ENCODE results near the gene ZRANB1.
"Not testable (repeated sequence)": the region's sequence is repeated elsewhere in the genome, so short reads cannot be mapped to it uniquely, and the experiment has no call there.

Gene ZRANB1

GRCh38 chr10:124967255-124967654 lies 25.3 kb downstream of the ZRANB1 start:
- DNase-seq, result no peak

- no peak for DNase-seq
Observed at GRCh38 chr10:124971276-124971675, 29.4 kb downstream of the ZRANB1 start.

GRCh38 chr10:124972637-124973036 lies 30.7 kb downstream of the ZRANB1 start:
- no peak for DNase-seq

- DNase-seq, result no peak
Observed at GRCh38 chr10:124974131-124974530, 32.2 kb downstream of the ZRANB1 start.

- DNase-seq, result no peak
Observed at GRCh38 chr10:124975977-124976514, 34.1 kb downstream of the ZRANB1 start.

GRCh38 chr10:124977161-124977560 lies 35.2 kb downstream of the ZRANB1 start:
- no peak for DNase-seq

- no peak for DNase-seq
Observed at GRCh38 chr10:124977648-124978375, 35.9 kb downstream of the ZRANB1 start.

- DNase-seq, result no peak
Observed at GRCh38 chr10:124978376-124978725, 36.4 kb downstream of the ZRANB1 start.

GRCh38 chr10:124983321-124983720 lies 41.4 kb downstream of the ZRANB1 start:
- DNase-seq, result no peak

GRCh38 chr10:124984376-124984775 lies 42.5 kb downstream of the ZRANB1 start:
- DNase-seq, result no peak

- no peak for DNase-seq
Observed at GRCh38 chr10:124985162-124985561, 43.2 kb downstream of the ZRANB1 start.

GRCh38 chr10:124987788-124988187 lies 45.9 kb downstream of the ZRANB1 start:
- DNase-seq, result no peak

GRCh38 chr10:124988753-124989152 lies 46.8 kb downstream of the ZRANB1 start:
- DNase-seq, result not testable (repeated sequence)

GRCh38 chr10:124989526-124989925 lies 47.6 kb downstream of the ZRANB1 start:
- DNase-seq, result no peak

- no peak for DNase-seq
Observed at GRCh38 chr10:124990671-124991625, 49.0 kb downstream of the ZRANB1 start.

- no peak for DNase-seq
Observed at GRCh38 chr10:124991835-124992234, 49.9 kb downstream of the ZRANB1 start.

- DNase-seq, result no peak
Observed at GRCh38 chr10:124992462-124993344, 50.8 kb downstream of the ZRANB1 start.

- no peak for DNase-seq
Observed at GRCh38 chr10:124993345-124993708, 51.4 kb downstream of the ZRANB1 start.

- no peak for DNase-seq
Observed at GRCh38 chr10:124993736-124994451, 52.0 kb downstream of the ZRANB1 start.

- DNase-seq, result no peak
Observed at GRCh38 chr10:124994573-124995473, 52.9 kb downstream of the ZRANB1 start.

GRCh38 chr10:124995605-124996004 lies 53.7 kb downstream of the ZRANB1 start:
- no peak for DNase-seq
